Neural cell (in vitro differentiated cells): ENCODE measurements around the gene TMPRSS11A. TPM values are rescaled to one million over a fixed set of nuclear protein-coding genes. Genes with fewer than 3 reads are reported as not detected.

ENCODE experiments used
- H2AFZ ChIP-seq: fragments of 200-600, 300-800 bp; sonication (generic), shearing (Covaris generic); 2 replicates; pipeline ENCODE4 v1.6.0; 2014; ENCODE audit warnings: low read depth, mild to moderate bottlenecking, antibody characterized with exemption, low read length, moderate library complexity
- H3F3A ChIP-seq: fragments of 200-600 bp; shearing (Covaris generic); 2 replicates; pipeline ENCODE4 v1.6.1; 2016; ENCODE audit warnings: mild to moderate bottlenecking, moderate library complexity, mixed read lengths, antibody characterized with exemption, low read length; ENCODE audit not compliant: insufficient read depth, poor library complexity, severe bottlenecking
- H3K27ac ChIP-seq: fragments of 200-600, 300-800 bp; sonication (generic), shearing (Covaris generic); 2 replicates; pipeline ENCODE4 v1.5.1; 2014; ENCODE audit warnings: mild to moderate bottlenecking, low read length, moderate library complexity
- H3K27me3 ChIP-seq: fragments of 300-800, 200-600 bp; sonication (generic), shearing (Covaris generic); 2 replicates; pipeline ENCODE4 v1.6.0; 2014; ENCODE audit warnings: mild to moderate bottlenecking, low read depth, low read length, moderate library complexity; ENCODE audit not compliant: insufficient read depth
- H3K36me3 ChIP-seq: fragments of 300-800, 200-600 bp; sonication (generic), shearing (Covaris generic); 2 replicates; pipeline ENCODE4 v1.5.1; 2014; ENCODE audit warnings: mild to moderate bottlenecking, antibody characterized with exemption, low read length, moderate library complexity; ENCODE audit not compliant: insufficient read depth
- H3K4me2 ChIP-seq: fragments of 300-800, 200-600 bp; sonication (generic), shearing (Covaris generic); 2 replicates; pipeline ENCODE4 v1.6.0; 2014; ENCODE audit warnings: mild to moderate bottlenecking, low read length
- H3K4me3 ChIP-seq: fragments of 300-800, 200-600 bp; sonication (generic), shearing (Covaris generic); 2 replicates; pipeline ENCODE4 v1.5.1; 2014; ENCODE audit warnings: mild to moderate bottlenecking, low read length, moderate library complexity
- H3K79me2 ChIP-seq: fragments of 200-600 bp; shearing (Covaris generic); replicated peaks from 2 replicates; pipeline ENCODE4 v1.6.0; 2014; ENCODE audit warnings: mild to moderate bottlenecking, low read length, moderate library complexity; ENCODE audit not compliant: insufficient read depth
- H3K9ac ChIP-seq: fragments of 300-800, 200-600 bp; sonication (generic), shearing (Covaris generic); 2 replicates; pipeline ENCODE4 v1.6.1; 2016; ENCODE audit warnings: mild to moderate bottlenecking, low read length, mixed read lengths
- H3K9me2 ChIP-seq: fragments of 200-600 bp; shearing (Covaris generic); 2 replicates; pipeline ENCODE4 v1.6.1; 2016; ENCODE audit warnings: mild to moderate bottlenecking, low read length, mixed read lengths; ENCODE audit not compliant: insufficient read depth
- H3K9me3 ChIP-seq: fragments of 200-600, 300-800 bp; sonication (generic), shearing (Covaris generic); 2 replicates; pipeline ENCODE4 v1.6.1; 2016; ENCODE audit warnings: mild to moderate bottlenecking, mixed run types, low read length, moderate library complexity, mixed read lengths
- H4K20me1 ChIP-seq: fragments of 200-600 bp; shearing (Covaris generic); 2 replicates; pipeline ENCODE4 v1.6.1; 2016; ENCODE audit warnings: mild to moderate bottlenecking, mixed run types; ENCODE audit not compliant: insufficient read depth
- EP300 ChIP-seq: fragments of 450-650 bp; conservative IDR thresholded peaks from 2 replicates; pipeline ENCODE4 v1.6.1; 2014; ENCODE audit warnings: antibody characterized with exemption, mild to moderate bottlenecking, moderate library complexity; ENCODE audit not compliant: poor library complexity, severe bottlenecking
- EZH2 ChIP-seq: fragments of 200-600, 300-800 bp; shearing (Covaris generic), sonication (generic); IDR thresholded peaks from 2 replicates; pipeline ENCODE4 v1.6.1; 2014; ENCODE audit warnings: antibody characterized with exemption, low read length, borderline replicate concordance, mild to moderate bottlenecking; ENCODE audit not compliant: insufficient read depth, poor library complexity, severe bottlenecking
- MXI1 ChIP-seq: fragments of 450-650 bp; conservative IDR thresholded peaks from 2 replicates; pipeline ENCODE4 v1.6.1; 2014; ENCODE audit warnings: antibody characterized with exemption, mild to moderate bottlenecking; ENCODE audit not compliant: poor library complexity, severe bottlenecking
- POLR2AphosphoS5 ChIP-seq: IDR thresholded peaks from 2 replicates; pipeline ENCODE4 v1.6.1; 2012
- RAD21 ChIP-seq: fragments of 450-650 bp; conservative IDR thresholded peaks from 2 replicates; pipeline ENCODE4 v1.6.1; 2014; ENCODE audit warnings: antibody characterized with exemption, mild to moderate bottlenecking, moderate library complexity
- SMC3 ChIP-seq: fragments of 450-650 bp; conservative IDR thresholded peaks from 2 replicates; pipeline ENCODE4 v1.6.1; 2014; ENCODE audit warnings: antibody characterized with exemption, mild to moderate bottlenecking, moderate library complexity; ENCODE audit not compliant: poor library complexity
- TAF1 ChIP-seq: IDR thresholded peaks from 2 replicates; pipeline ENCODE4 v1.6.1; 2012; ENCODE audit warnings: low read depth
- polyA plus RNA-seq: library from polyadenylated mRNA; depleted of rRNA; stranded (reverse); fragments of >200 nt; gene quantifications from 2 replicates; pipeline ENCODE4 v1.2.3, GENCODE V29; 2014
- small RNA-seq, 3 experiments: library from RNA; depleted of rRNA; stranded (forward); fragments of <200 nt; gene quantifications; one replicate each; pipeline ENCODE3, GENCODE V24; 2012
- TF ChIP-seq, protein P1 (sequence below): IDR thresholded peaks from 2 replicates; pipeline ENCODE4 v1.6.1; 2012; ENCODE audit warnings: borderline replicate concordance
- TF ChIP-seq, protein P2 (sequence below): fragments of 450-650 bp; IDR thresholded peaks from 2 replicates; pipeline ENCODE4 v1.5.1; 2014; ENCODE audit warnings: antibody characterized with exemption, mild to moderate bottlenecking, moderate library complexity; ENCODE audit not compliant: poor library complexity, severe bottlenecking

Gene TMPRSS11A
- polyA plus RNA-seq, 1 donor from 2014 or later: not detected

DNA sequence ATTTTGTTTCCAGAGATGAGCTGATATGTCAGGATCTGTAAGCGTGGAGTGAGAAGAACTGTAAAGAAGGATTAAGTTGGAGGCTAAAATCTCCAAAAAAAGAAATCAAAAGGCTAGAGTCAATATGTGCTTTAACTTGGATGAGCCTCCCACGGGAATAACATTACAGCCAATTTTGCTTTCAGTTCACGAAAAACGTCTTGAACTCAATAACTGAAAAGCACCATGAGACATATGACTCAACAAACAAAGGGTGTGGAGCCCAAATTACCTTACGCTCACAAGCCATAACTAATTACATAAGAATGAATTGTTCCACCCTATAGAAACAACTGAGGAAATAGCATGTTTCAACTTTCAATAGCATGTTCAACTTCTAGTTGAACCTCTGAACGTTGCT lies 101.8 kb downstream of the TMPRSS11A start:
- no peak overlapping the region for H3K4me3 ChIP-seq
- no peaks in the 10 kb centered on the region for H3K9me2 ChIP-seq
- H3K4me2 ChIP-seq: no peak overlapping the region
- H3K79me2 ChIP-seq: no peaks in the 10 kb centered on the region
- H3F3A ChIP-seq: no peaks in the 10 kb centered on the region
- H3K27me3 ChIP-seq: no peaks in the 10 kb centered on the region
- no peaks in the 10 kb centered on the region for H3K36me3 ChIP-seq
- no peak for TF ChIP-seq SMC3
- no peak for TF ChIP-seq POLR2AphosphoS5
- TF ChIP-seq EP300: no peak
- no peak for TF ChIP-seq TAF1
- TF ChIP-seq EZH2: no peak
- TF ChIP-seq MXI1: no peak
- TF ChIP-seq RAD21: no peak
- TF ChIP-seq, protein P1, sequence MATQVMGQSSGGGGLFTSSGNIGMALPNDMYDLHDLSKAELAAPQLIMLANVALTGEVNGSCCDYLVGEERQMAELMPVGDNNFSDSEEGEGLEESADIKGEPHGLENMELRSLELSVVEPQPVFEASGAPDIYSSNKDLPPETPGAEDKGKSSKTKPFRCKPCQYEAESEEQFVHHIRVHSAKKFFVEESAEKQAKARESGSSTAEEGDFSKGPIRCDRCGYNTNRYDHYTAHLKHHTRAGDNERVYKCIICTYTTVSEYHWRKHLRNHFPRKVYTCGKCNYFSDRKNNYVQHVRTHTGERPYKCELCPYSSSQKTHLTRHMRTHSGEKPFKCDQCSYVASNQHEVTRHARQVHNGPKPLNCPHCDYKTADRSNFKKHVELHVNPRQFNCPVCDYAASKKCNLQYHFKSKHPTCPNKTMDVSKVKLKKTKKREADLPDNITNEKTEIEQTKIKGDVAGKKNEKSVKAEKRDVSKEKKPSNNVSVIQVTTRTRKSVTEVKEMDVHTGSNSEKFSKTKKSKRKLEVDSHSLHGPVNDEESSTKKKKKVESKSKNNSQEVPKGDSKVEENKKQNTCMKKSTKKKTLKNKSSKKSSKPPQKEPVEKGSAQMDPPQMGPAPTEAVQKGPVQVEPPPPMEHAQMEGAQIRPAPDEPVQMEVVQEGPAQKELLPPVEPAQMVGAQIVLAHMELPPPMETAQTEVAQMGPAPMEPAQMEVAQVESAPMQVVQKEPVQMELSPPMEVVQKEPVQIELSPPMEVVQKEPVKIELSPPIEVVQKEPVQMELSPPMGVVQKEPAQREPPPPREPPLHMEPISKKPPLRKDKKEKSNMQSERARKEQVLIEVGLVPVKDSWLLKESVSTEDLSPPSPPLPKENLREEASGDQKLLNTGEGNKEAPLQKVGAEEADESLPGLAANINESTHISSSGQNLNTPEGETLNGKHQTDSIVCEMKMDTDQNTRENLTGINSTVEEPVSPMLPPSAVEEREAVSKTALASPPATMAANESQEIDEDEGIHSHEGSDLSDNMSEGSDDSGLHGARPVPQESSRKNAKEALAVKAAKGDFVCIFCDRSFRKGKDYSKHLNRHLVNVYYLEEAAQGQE: no peak
- TF ChIP-seq, protein P2, sequence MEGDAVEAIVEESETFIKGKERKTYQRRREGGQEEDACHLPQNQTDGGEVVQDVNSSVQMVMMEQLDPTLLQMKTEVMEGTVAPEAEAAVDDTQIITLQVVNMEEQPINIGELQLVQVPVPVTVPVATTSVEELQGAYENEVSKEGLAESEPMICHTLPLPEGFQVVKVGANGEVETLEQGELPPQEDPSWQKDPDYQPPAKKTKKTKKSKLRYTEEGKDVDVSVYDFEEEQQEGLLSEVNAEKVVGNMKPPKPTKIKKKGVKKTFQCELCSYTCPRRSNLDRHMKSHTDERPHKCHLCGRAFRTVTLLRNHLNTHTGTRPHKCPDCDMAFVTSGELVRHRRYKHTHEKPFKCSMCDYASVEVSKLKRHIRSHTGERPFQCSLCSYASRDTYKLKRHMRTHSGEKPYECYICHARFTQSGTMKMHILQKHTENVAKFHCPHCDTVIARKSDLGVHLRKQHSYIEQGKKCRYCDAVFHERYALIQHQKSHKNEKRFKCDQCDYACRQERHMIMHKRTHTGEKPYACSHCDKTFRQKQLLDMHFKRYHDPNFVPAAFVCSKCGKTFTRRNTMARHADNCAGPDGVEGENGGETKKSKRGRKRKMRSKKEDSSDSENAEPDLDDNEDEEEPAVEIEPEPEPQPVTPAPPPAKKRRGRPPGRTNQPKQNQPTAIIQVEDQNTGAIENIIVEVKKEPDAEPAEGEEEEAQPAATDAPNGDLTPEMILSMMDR: no peak
- H3K9me3 ChIP-seq: no peaks in the 10 kb centered on the region
- no peak overlapping the region for H3K27ac ChIP-seq
- H2AFZ ChIP-seq: no peak overlapping the region
- no peaks in the 10 kb centered on the region for H4K20me1 ChIP-seq
- no peak overlapping the region for H3K9ac ChIP-seq

Small RNA genes lying within 50 kb of the gene (small RNA-seq; reads per million reads assigned to genes)
- 0 to 0.99 (median 0.94) reads per million in 3 experiments for gene RNU6-95P

Other genes with a start within 250 kb of the TMPRSS11A start
- not detected in 2 replicates for gene GNRHR, start 209.1 kb downstream of the TMPRSS11A start, polyA plus RNA-seq
- not detected in 2 replicates for gene TMPRSS11D, start 79.5 kb downstream of the TMPRSS11A start, polyA plus RNA-seq
- gene TMPRSS11F, start 166.4 kb upstream of the TMPRSS11A start, polyA plus RNA-seq: not detected in 2 replicates